A549 (cell line): Measurements from ENCODE around the gene STRN4. TPM values are rescaled to one million over a fixed set of nuclear protein-coding genes. Genes with fewer than 3 reads are reported as not detected.
"Not testable (repeated sequence)": the region's sequence is repeated elsewhere in the genome, so short reads cannot be mapped to it uniquely, and the experiment has no call there.

ENCODE experiments used
- ATAC-seq, 2 experiments: fragments of 200-7000 bp in 1 of 2; fragments of >200 bp in 1 of 2; cut with Nextera tagmentation in 1 of 2; cut with Tn5 transposase in 1 of 2; 3 replicates each; pipeline versions ENCODE4 v1.8.0 to v1.9.1; 2018 to 2020; ENCODE audit warnings: mild to moderate bottlenecking in 1 of 2, moderate library complexity in 1 of 2
- CTCF ChIA-PET: fragments of 300-600 bp; sonication (Branson Sonifier 250); formaldehyde crosslinking; extraction: SDS; loops from one replicate; lab custom pipeline; 2021; ENCODE audit warnings: antibody characterized with exemption, inconsistent platforms; lab: Yijun Ruan, JAX
- POLR2A ChIA-PET: fragments of 350-600 bp; formaldehyde crosslinking; extraction: SDS; loops from one replicate; lab custom pipeline; 2021; ENCODE audit warnings: antibody characterized with exemption, inconsistent platforms; lab: Yijun Ruan, JAX
- DNase-seq, 2 experiments: peaks; one replicate each; pipeline versions ENCODE4 v3.0.0 to v3.0.0-alpha.2; 2011 to 2016; ENCODE audit warnings: low read depth in 1 of 2, low spot score in 1 of 2
- FAIRE-seq: peaks from 2 replicates; lab custom pipeline; 2011; peaks lifted over from hg19 to GRCh38; lab: Jason Lieb, UNC
- H3K27ac ChIP-seq, 2 experiments: fragments of >200 bp; sonication (Bioruptor Twin); formaldehyde crosslinking; 3 replicates each; pipeline ENCODE4 v1.5.1; 2016 to 2017
- H3K4me1 ChIP-seq: fragments of >200 bp; sonication (Bioruptor Twin); formaldehyde crosslinking; 3 replicates; pipeline ENCODE4 v1.6.1; 2016
- H3K4me2 ChIP-seq: fragments of >200 bp; sonication (Bioruptor Twin); formaldehyde crosslinking; 3 replicates; pipeline ENCODE4 v1.6.1; 2016
- H3K4me3 ChIP-seq: fragments of >200 bp; sonication (Bioruptor Twin); formaldehyde crosslinking; 3 replicates; pipeline ENCODE4 v1.5.1; 2016
- H3K9me3 ChIP-seq: fragments of >200 bp; sonication (Bioruptor Twin); formaldehyde crosslinking; 3 replicates; pipeline ENCODE4 v1.6.1; 2016
- E2F6 ChIP-seq: IDR thresholded peaks from 2 replicates; pipeline ENCODE4 v1.6.1; 2012; ENCODE audit warnings: low read depth, borderline replicate concordance
- EHF ChIP-seq: fragments of 250-450 bp; sonication (Bioruptor Pico); IDR thresholded peaks from 2 replicates; pipeline ENCODE4 v1.5.0; 2020; ENCODE audit warnings: mild to moderate bottlenecking
- ELK1 ChIP-seq: fragments of 150-350 bp; IDR thresholded peaks from 2 replicates; pipeline ENCODE4 v1.6.1; 2014; ENCODE audit warnings: low read depth, mild to moderate bottlenecking, low read length
- FOSB ChIP-seq: fragments of 250-450 bp; sonication (Bioruptor Pico); IDR thresholded peaks from 2 replicates; pipeline ENCODE4 v1.5.0; 2020; ENCODE audit warnings: mild to moderate bottlenecking, moderate library complexity
- GATA3 ChIP-seq: IDR thresholded peaks from 2 replicates; pipeline ENCODE4 v1.6.1; 2012; ENCODE audit warnings: borderline replicate concordance
- HMGXB4 ChIP-seq: fragments of 250-450 bp; sonication (Bioruptor Pico); IDR thresholded peaks from 2 replicates; pipeline ENCODE4 v1.5.0; 2021; ENCODE audit warnings: mild to moderate bottlenecking, moderate library complexity, borderline replicate concordance
- HOXA7 ChIP-seq: fragments of 250-450 bp; sonication (Bioruptor Pico); IDR thresholded peaks from 2 replicates; pipeline ENCODE4 v1.5.0; 2020; ENCODE audit warnings: mild to moderate bottlenecking, moderate library complexity
- HOXB5 ChIP-seq: fragments of 250-450 bp; sonication (Bioruptor Pico); IDR thresholded peaks from 2 replicates; pipeline ENCODE4 v1.5.0; 2020; ENCODE audit warnings: mild to moderate bottlenecking, moderate library complexity
- JUN ChIP-seq, 2 experiments: fragments of >200 bp; sonication (Bioruptor Twin); formaldehyde crosslinking; IDR thresholded peaks; 2 replicates in 1 of 2; 3 replicates in 1 of 2; pipeline ENCODE4 v1.6.1; 2016 to 2017
- JUNB ChIP-seq: fragments of >200 bp; sonication (Bioruptor Twin); formaldehyde crosslinking; IDR thresholded peaks from 2 replicates; pipeline ENCODE4 v1.6.1; 2016
- KDM5A ChIP-seq: fragments of 200-600 bp; sonication (generic); IDR thresholded peaks from 2 replicates; pipeline ENCODE4 v1.6.1; 2016; ENCODE audit warnings: antibody characterized with exemption, mild to moderate bottlenecking
- MAFK ChIP-seq: fragments of 450-650 bp; IDR thresholded peaks from 2 replicates; pipeline ENCODE4 v1.6.1; 2014; ENCODE audit not compliant: partially characterized antibody
- NPAS2 ChIP-seq: fragments of 250-450 bp; sonication (Bioruptor Pico); IDR thresholded peaks from 2 replicates; pipeline ENCODE4 v1.8.0; 2022; ENCODE audit warnings: mild to moderate bottlenecking, moderate library complexity, borderline replicate concordance
- PHF8 ChIP-seq: fragments of 200-600 bp; sonication (generic); IDR thresholded peaks from 2 replicates; pipeline ENCODE4 v1.6.1; 2016; ENCODE audit warnings: low read depth, mild to moderate bottlenecking, antibody characterized with exemption, moderate library complexity, borderline replicate concordance
- RAD21 ChIP-seq, 2 experiments: fragments of >200 bp in 1 of 2; sonication (Bioruptor Twin) in 1 of 2; formaldehyde crosslinking in 1 of 2; IDR thresholded peaks in 1 of 2; conservative IDR thresholded peaks in 1 of 2; 2 replicates in 1 of 2; 3 replicates in 1 of 2; pipeline ENCODE4 v1.6.1; 2012 to 2018; ENCODE audit warnings: inconsistent platforms in 1 of 2
- REST ChIP-seq: fragments of 200-600 bp; sonication (generic); IDR thresholded peaks from 2 replicates; pipeline ENCODE4 v1.6.1; 2016; ENCODE audit warnings: antibody characterized with exemption, mild to moderate bottlenecking, moderate library complexity
- RNF2 ChIP-seq: fragments of 200-600 bp; sonication (generic); IDR thresholded peaks from 2 replicates; pipeline ENCODE4 v1.6.1; 2016; ENCODE audit warnings: low read depth, mild to moderate bottlenecking, antibody characterized with exemption, moderate library complexity, borderline replicate concordance
- USF2 ChIP-seq: fragments of 450-650 bp; IDR thresholded peaks from 2 replicates; pipeline ENCODE4 v1.6.1; 2014; ENCODE audit warnings: antibody characterized with exemption
- ZFP36 ChIP-seq: fragments of 450-650 bp; IDR thresholded peaks from 2 replicates; pipeline ENCODE4 v1.6.1; 2014; ENCODE audit warnings: borderline replicate concordance; ENCODE audit not compliant: partially characterized antibody
- WGBS: methylation state at CpG from one replicate; pipeline ENCODE4 v1.1.6; 2017; ENCODE audit errors: missing lambda C conversion rate; 5-methylcytosine and 5-hydroxymethylcytosine counted together
- polyA plus RNA-seq, 4 experiments: library from polyadenylated mRNA; depleted of rRNA in 3 of 4; stranded (reverse); fragments of >200 nt; fragmentation: RNase III in 1 of 4; extraction: RNeasy Plus Mini Kit Qiagen cat#74134 plus additional on column Dnase treatment in 1 of 4; gene quantifications; 2 replicates in 3 of 4; 3 replicates in 1 of 4; pipeline ENCODE4 v1.2.3, GENCODE V29; 2011 to 2017

STRN4 gene
- polyA plus RNA-seq, 2 of the 4 experiments (the other 2 are of a cell fraction): 62.8 to 70.0 TPM

- POLR2A ChIA-PET: no interaction called here
- ATAC-seq (no peak), DNase-seq (no peak), FAIRE-seq (no peak)
- Histone ChIP-seq H3K9me3 (no peaks in the 10 kb centered on the region), H3K27ac (peak overlapping the region; percentile 96 to 97; a peak in 5 of 6 replicates), H3K4me1 (peaks cover 55% of the 10 kb centered on the region), H3K4me2 (peak overlapping the region; percentile 88), H3K4me3 (no peak overlapping the region)
- 93% methylated on average over 7 of the region's 7 CpGs for WGBS
- TF ChIP-seq RNF2: no peak
- TF ChIP-seq JUN (IDR thresholded peaks at IDR 0.05): no peak
- TF ChIP-seq EHF: no peak
- TF ChIP-seq ZFP36: peak; percentile 71
- CTCF ChIA-PET: interaction anchor here (1.0 to 13.9 kb wide), 7 partner anchors 14 to 253 kb away, joined by 3 to 159 read pairs (median 6); no protein-coding TSS in a partner anchor
Observed at GRCh38 chr19:46782355-46783019, 36.2 kb upstream of the STRN4 start.

GRCh38 chr19:46777956-46778645 lies 31.9 kb upstream of the STRN4 start:
- FAIRE-seq, POLR2A ChIA-PET, DNase-seq: not testable (repeated sequence)

GRCh38 chr19:46776927-46777911 lies 31.0 kb upstream of the STRN4 start:
- no peaks in the 10 kb centered on the region for H3K9me3 ChIP-seq
- peaks cover 21% of the 10 kb centered on the region for H3K4me1 ChIP-seq
- ATAC-seq (peak; percentile 31 to 45; a peak in 5 of 6 replicates), DNase-seq (peak in 1 of 2 experiments; percentile 55), FAIRE-seq (no peak)
- no peak overlapping the region for H3K27ac ChIP-seq
- no peak overlapping the region for H3K4me2 ChIP-seq
- ChIA-PET CTCF (interaction anchor here (0.6 to 5.6 kb wide), 10 partner anchors 12 to 213 kb away, joined by 3 to 33 read pairs (median 6); no protein-coding TSS in a partner anchor), POLR2A (no interaction called here)
- WGBS: 94% methylated on average over 30 of the region's 33 CpGs
- H3K4me3 ChIP-seq: no peak overlapping the region
- no peak for TF ChIP-seq HOXA7 (CRISPR knock-in tag)
- TF ChIP-seq KDM5A: no peak
- no peak for TF ChIP-seq EHF
- TF ChIP-seq ELK1: no peak
- no peak for TF ChIP-seq JUN (IDR thresholded peaks at IDR 0.05)
- TF ChIP-seq RNF2: no peak
- TF ChIP-seq NPAS2 (CRISPR knock-in tag): no peak
- TF ChIP-seq MAFK: no peak
- no peak for TF ChIP-seq HMGXB4 (CRISPR knock-in tag)
- TF ChIP-seq USF2: no peak
- no peak for TF ChIP-seq REST
- TF ChIP-seq HOXB5 (CRISPR knock-in tag): no peak
- TF ChIP-seq GATA3: no peak
- TF ChIP-seq FOSB (CRISPR knock-in tag): no peak
- no peak for TF ChIP-seq JUNB
- TF ChIP-seq PHF8: no peak
- no peak for TF ChIP-seq E2F6

More at GRCh38 chr19:46777956-46778645, 31.9 kb upstream of the STRN4 start:
- H3K27ac ChIP-seq, H3K4me3 ChIP-seq, H3K9me3 ChIP-seq, H3K4me2 ChIP-seq: not testable (repeated sequence)
- peak in 1 of 2 experiments; percentile 24; a peak in 2 of 5 replicates for TF ChIP-seq RAD21 (conservative IDR thresholded peaks at IDR 0.05 in 1 of 2, IDR thresholded peaks at IDR 0.05 in 1 of 2)
- peak in 1 of 2 experiments; percentile 3; a peak in 1 of 6 replicates for ATAC-seq
- WGBS: 90% methylated on average over 12 of the region's 12 CpGs
- peaks cover 30% of the 10 kb centered on the region for H3K4me1 ChIP-seq
- CTCF ChIA-PET: interaction anchor here (1.2 to 5.6 kb wide), 6 partner anchors 13 to 63 kb away, joined by 3 to 33 read pairs (median 6); no protein-coding TSS in a partner anchor
